OCI-LY3 (cell line): ENCODE measurements around the gene POLN.

Source experiments
- H2AFZ ChIP-seq: fragments of 200-600, 300-600 bp; shearing (Covaris generic); 2 replicates; pipeline ENCODE4 v1.6.0; 2014; ENCODE audit warnings: antibody characterized with exemption, low read depth, low read length
- H3K27ac ChIP-seq: fragments of 200-600, 300-600 bp; sonication (generic); 2 replicates; pipeline ENCODE4 v1.5.1; 2014; ENCODE audit warnings: mild to moderate bottlenecking, low read length, moderate library complexity, mixed read lengths
- H3K27me3 ChIP-seq: fragments of 200-600, 300-600 bp; sonication (generic); 2 replicates; pipeline ENCODE4 v1.6.1; 2014; ENCODE audit warnings: low read depth, low read length, mixed read lengths
- H3K36me3 ChIP-seq: fragments of 200-600, 300-600 bp; sonication (generic); replicated peaks from 2 replicates; pipeline ENCODE3; 2014; ENCODE audit warnings: low read depth, low read length, mixed read lengths
- H3K4me1 ChIP-seq: fragments of 300-600, 200-600 bp; sonication (generic); 2 replicates; pipeline ENCODE4 v1.6.1; 2014; ENCODE audit warnings: low read length, mixed read lengths
- H3K4me2 ChIP-seq: fragments of 200-600, 300-600 bp; sonication (generic); 2 replicates; pipeline ENCODE4 v1.6.1; 2014; ENCODE audit warnings: low read length, mixed read lengths
- H3K4me3 ChIP-seq: fragments of 300-600, 200-600 bp; sonication (generic); 2 replicates; pipeline ENCODE4 v1.5.1; 2014; ENCODE audit warnings: antibody characterized with exemption, mild to moderate bottlenecking, low read length, moderate library complexity
- H3K79me2 ChIP-seq: fragments of 300-600, 200-600 bp; shearing (Covaris generic); 2 replicates; pipeline ENCODE4 v1.6.1; 2014; ENCODE audit warnings: mild to moderate bottlenecking, low read length, mixed read lengths
- H3K9ac ChIP-seq: fragments of 300-600, 200-600 bp; shearing (Covaris generic); 2 replicates; pipeline ENCODE4 v1.6.0; 2014; ENCODE audit warnings: mild to moderate bottlenecking, low read length, moderate library complexity
- H3K9me3 ChIP-seq: fragments of 200-600, 300-600 bp; shearing (Covaris generic); 2 replicates; pipeline ENCODE4 v1.6.1; 2014; ENCODE audit warnings: low read length, mixed read lengths; ENCODE audit not compliant: insufficient read depth
- H4K20me1 ChIP-seq: fragments of 200-600, 300-600 bp; sonication (generic); 2 replicates; pipeline ENCODE4 v1.6.1; 2016; ENCODE audit warnings: low read length, mixed read lengths; ENCODE audit not compliant: insufficient read depth
- EZH2phosphoT487 ChIP-seq: fragments of 200-600 bp; shearing (Covaris generic); IDR thresholded peaks from 2 replicates; pipeline ENCODE4 v1.6.1; 2018; ENCODE audit warnings: antibody characterized with exemption, mixed run types, low read depth
- TF ChIP-seq, protein P1 (sequence below): fragments of 200-600, 300-600 bp; sonication (generic); IDR thresholded peaks from 2 replicates; pipeline ENCODE4 v1.5.1; 2014; ENCODE audit warnings: antibody characterized with exemption, low read length, low read depth

POLN gene

DNA sequence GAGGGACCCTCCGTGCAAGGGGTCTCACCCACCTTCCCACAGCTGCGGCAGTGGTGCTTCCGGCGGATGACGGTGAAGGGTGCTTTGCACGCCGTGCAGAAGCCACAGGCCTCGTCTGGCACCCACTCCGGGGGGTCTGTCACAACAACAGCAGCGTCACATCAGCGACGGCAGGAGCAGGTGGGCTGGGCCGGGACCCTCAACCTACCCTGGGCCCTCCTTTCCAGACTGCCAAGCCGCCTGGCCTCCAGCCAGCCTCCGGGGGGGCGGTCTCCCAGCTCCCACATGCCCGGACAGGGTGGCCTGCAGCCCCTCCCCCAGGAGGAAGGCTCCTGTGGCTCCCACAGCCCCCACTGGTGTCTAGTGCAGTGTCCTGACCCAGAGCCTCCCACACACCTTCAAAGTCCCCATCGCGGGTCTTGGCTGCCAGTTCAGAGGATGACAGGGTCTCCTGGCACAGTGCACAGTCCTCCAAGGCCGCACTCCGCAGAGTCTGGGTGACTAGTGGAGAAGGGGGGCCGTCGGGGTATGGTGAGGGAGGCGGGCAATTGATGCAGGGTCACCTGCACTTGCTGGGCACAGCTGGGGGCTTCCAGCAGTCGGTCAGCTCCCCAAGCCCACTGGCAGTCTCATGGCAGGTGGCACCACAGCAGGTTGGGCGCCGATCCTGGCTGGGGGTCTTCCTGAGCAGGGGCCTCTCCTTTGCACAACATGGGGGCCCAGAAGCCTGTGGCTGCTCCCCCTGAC lies 29.5 kb upstream of the POLN start:
- Histone ChIP-seq H3K27ac (no peak overlapping the region), H3K79me2 (no peaks in the 10 kb centered on the region), H3K4me3 (no peak overlapping the region), H4K20me1 (no peaks in the 10 kb centered on the region), H3K9me3 (no peaks in the 10 kb centered on the region), H3K9ac (no peak overlapping the region), H2AFZ (no peak overlapping the region), H3K4me1 (no peaks in the 10 kb centered on the region), H3K4me2 (no peak overlapping the region), H3K36me3 (no peaks in the 10 kb centered on the region), H3K27me3 (no peaks in the 10 kb centered on the region)
- no peak for TF ChIP-seq EZH2phosphoT487
- TF ChIP-seq, protein P1, sequence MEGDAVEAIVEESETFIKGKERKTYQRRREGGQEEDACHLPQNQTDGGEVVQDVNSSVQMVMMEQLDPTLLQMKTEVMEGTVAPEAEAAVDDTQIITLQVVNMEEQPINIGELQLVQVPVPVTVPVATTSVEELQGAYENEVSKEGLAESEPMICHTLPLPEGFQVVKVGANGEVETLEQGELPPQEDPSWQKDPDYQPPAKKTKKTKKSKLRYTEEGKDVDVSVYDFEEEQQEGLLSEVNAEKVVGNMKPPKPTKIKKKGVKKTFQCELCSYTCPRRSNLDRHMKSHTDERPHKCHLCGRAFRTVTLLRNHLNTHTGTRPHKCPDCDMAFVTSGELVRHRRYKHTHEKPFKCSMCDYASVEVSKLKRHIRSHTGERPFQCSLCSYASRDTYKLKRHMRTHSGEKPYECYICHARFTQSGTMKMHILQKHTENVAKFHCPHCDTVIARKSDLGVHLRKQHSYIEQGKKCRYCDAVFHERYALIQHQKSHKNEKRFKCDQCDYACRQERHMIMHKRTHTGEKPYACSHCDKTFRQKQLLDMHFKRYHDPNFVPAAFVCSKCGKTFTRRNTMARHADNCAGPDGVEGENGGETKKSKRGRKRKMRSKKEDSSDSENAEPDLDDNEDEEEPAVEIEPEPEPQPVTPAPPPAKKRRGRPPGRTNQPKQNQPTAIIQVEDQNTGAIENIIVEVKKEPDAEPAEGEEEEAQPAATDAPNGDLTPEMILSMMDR, result no peak

DNA sequence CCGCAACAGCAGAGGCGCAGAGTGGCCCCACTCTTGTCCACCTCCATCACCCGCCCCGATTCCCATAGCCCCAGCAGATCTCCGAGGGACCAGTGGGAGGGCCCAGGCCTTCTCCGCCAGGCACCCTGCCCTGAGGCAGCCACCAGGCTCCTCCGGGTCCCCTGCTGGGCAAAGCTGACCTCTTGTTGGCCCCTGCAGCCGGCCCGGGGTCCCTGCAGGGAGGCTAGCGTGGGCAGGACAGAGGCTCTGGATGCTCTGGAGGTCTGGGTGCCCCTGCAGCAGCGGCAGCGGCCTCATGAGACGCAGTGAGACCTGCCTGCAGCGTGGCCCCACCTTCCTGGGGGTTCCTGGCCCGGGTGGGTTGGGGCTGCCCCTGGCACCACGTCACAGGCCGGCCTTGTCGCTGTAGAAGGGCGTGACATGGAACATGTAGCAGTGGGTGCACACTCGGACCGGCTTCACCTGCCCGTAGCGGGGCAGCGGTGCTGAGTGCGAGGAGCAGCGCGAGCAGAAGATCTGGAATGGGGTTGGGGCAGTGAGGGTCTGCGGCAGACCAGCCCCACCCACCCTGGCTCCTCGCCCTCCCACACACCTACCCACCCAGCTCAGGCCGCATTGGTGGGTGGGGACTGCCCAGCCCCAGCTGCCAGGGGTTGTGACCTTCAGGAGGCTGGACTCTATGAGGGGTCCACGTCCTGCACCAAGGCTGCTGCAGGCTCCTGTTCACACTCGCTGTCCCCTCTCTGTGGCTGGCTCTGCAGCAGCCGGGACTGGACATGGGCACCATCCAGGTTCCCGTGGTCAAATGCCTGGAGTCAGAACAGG lies 28.6 kb upstream of the POLN start:
- no peaks in the 10 kb centered on the region for H3K4me1 ChIP-seq
- TF ChIP-seq, protein P1, result no peak
- no peaks in the 10 kb centered on the region for H3K9me3 ChIP-seq
- no peak overlapping the region for H2AFZ ChIP-seq
- H3K27ac ChIP-seq, result no peak overlapping the region
- H4K20me1 ChIP-seq, result no peaks in the 10 kb centered on the region
- no peaks in the 10 kb centered on the region for H3K79me2 ChIP-seq
- no peaks in the 10 kb centered on the region for H3K36me3 ChIP-seq
- no peak overlapping the region for H3K9ac ChIP-seq
- H3K4me3 ChIP-seq, result no peak overlapping the region
- no peaks in the 10 kb centered on the region for H3K27me3 ChIP-seq
- no peak overlapping the region for H3K4me2 ChIP-seq

DNA sequence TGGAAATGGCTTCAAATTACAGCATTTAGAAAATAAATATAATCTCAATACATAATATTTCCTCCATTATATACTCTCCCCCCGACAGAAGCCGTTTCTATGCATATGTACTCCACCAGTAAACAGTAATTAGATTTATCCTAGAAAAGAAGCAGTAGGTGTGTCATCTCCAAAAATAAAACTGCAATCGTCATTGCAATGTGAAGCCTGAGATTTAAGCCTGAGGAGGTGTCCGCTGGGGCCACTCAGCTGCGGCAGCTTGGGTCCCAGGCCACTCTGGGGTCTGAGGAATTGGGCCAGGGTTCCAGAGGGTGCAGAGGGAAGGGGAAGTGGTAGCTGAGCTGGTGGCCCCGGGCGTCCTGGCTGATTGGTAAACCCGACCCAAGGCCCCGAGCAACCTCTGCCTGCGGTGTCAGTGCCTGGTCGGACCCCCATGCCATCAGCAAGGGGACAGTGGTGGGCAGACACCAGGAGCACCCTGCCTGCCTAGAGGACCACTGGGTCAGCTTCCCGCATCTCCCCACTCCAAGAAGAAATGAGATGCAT lies 27.8 kb upstream of the POLN start:
- Histone ChIP-seq H3K9me3 (no peaks in the 10 kb centered on the region), H3K27ac (no peak overlapping the region), H3K27me3 (no peaks in the 10 kb centered on the region), H3K4me1 (no peaks in the 10 kb centered on the region), H3K79me2 (no peaks in the 10 kb centered on the region), H3K36me3 (no peaks in the 10 kb centered on the region), H3K4me3 (no peak overlapping the region), H2AFZ (no peak overlapping the region), H4K20me1 (no peaks in the 10 kb centered on the region), H3K9ac (no peak overlapping the region), H3K4me2 (no peak overlapping the region)
- no peak for TF ChIP-seq EZH2phosphoT487
- TF ChIP-seq, protein P1, result no peak

DNA sequence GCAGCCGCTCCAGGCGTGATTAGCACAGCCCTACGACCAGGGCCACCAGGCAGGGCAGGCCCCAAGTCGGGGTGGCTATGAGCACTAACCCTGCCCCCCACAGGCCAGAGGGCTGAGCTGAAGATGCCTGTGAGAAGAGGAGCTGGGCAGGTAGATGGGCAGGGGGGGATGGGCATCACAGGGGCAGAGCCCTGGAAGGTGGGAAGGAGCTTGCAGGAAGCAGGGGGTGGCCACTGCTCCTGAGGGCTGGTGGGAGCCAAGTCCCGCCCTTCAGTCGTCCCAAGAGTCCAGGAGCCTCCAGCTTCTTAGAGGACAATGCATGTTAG lies 27.2 kb upstream of the POLN start:
- H3K9ac ChIP-seq, result no peak overlapping the region

More for the DNA sequence above, 27.2 kb upstream of the POLN start:
- Histone ChIP-seq H3K79me2 (no peaks in the 10 kb centered on the region), H3K27me3 (no peaks in the 10 kb centered on the region), H3K4me2 (no peak overlapping the region), H3K36me3 (no peaks in the 10 kb centered on the region), H3K4me1 (no peaks in the 10 kb centered on the region), H3K4me3 (no peak overlapping the region), H2AFZ (no peak overlapping the region), H4K20me1 (no peaks in the 10 kb centered on the region), H3K27ac (no peak overlapping the region), H3K9me3 (no peaks in the 10 kb centered on the region)
- TF ChIP-seq, protein P1, result no peak
- TF ChIP-seq EZH2phosphoT487, result no peak
